Rectal smooth muscle tissue (tissue), 1 donor: Measurements from ENCODE around the gene S100A10.

ENCODE experiments used
- H3K27ac ChIP-seq: one replicate; pipeline ENCODE4 v1.7.0; 2013; ENCODE audit warnings: low read depth, low read length, inconsistent platforms
- H3K27me3 ChIP-seq: one replicate; pipeline ENCODE4 v1.7.0; 2013; ENCODE audit warnings: low read length; ENCODE audit not compliant: control insufficient read depth, insufficient read depth
- H3K36me3 ChIP-seq: one replicate; pipeline ENCODE4 v1.7.0; 2013; ENCODE audit warnings: low read length; ENCODE audit not compliant: control insufficient read depth, insufficient read depth
- H3K4me1 ChIP-seq: one replicate; pipeline ENCODE4 v1.7.0; 2013; ENCODE audit warnings: low read length; ENCODE audit not compliant: control insufficient read depth, insufficient read depth
- H3K4me3 ChIP-seq: one replicate; pipeline ENCODE4 v1.7.0; 2013; ENCODE audit warnings: low read length
- H3K9ac ChIP-seq: one replicate; pipeline ENCODE4 v1.7.0; 2013; ENCODE audit warnings: low read length

S100A10 gene

DNA sequence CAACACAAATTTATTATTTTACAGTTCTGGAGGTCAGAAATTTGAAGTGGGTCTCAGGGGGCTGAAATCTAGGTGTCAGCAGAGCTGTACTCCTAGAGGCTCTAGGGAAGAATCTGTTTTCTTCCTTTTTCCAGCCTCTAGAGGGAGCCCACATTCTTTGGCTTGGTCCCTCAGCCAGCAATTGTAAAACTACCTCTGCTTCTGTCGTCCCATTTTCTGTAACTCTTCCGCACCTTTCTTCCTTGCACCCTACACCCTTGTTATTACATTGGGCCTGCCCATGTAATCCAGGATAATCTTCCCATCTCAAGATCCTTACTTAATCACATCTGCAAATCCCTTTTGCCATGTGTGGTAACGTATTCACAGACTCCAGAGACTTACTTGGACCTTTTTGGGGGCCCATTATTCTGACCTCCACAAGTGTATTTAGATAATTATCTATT is 59.6 kb downstream of the S100A10 start:
- H3K4me1 ChIP-seq: no peaks in the 10 kb centered on the region
- H3K27ac ChIP-seq: no peak overlapping the region
- H3K27me3 ChIP-seq: no peaks in the 10 kb centered on the region
- no peak overlapping the region for H3K9ac ChIP-seq
- no peaks in the 10 kb centered on the region for H3K36me3 ChIP-seq
- no peak overlapping the region for H3K4me3 ChIP-seq
